Measurements from ENCODE around the gene ABCF1. TPM values are rescaled to one million over a fixed set of nuclear protein-coding genes. Genes with fewer than 3 reads are reported as not detected.

The ABCF1 gene
- total RNA-seq, 2 donors from 2014 or later, result 33.9 to 41.3 TPM

DNA sequence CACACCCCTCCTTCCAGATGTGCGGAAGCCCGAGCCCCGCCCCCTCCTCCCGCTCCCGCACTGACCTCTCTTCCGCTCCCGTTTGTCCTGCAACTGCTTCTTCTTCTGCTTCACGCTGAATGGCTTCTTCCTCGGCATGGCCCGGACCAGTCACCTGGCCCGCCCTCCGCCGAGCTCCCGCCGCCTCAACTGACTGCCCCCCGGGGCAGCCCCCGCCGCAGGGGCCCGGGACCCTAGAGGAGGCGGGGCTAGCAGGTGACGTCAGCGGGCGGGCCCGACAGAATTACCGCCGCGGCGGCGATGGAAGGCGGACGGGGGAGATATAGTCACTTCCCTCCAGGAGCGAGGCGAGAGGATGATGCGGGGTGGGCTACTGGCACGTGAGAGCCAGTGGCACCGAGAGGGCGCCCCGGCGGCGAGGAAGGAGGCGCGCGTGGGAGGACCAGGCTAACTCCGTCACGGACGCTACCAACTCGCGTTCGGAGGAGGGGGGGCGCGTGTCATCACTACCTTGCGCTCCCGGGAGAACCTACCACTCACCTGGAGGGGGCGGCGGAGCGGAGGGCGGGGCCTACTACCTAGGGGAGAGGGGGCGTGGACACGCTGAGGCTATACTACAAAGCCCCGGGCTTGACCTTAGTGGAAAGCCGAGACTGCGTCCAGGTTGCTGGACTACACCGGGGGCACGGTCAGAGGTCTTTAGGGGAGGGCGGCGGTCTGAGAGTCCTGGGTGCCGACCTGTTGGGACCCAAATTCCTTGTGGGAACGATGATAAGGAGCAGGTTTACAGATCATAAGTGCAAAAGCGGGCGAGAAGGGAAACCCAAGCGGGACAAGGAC is 15.0 kb upstream of the ABCF1 start, which contains the start of gene GNL1:
Gene GNL1, minus strand, starts transcription at position 424 of the 840 bp plus-strand sequence. Its CDS starts 286 bp downstream, at position 138.
- Histone ChIP-seq H3K9me3 (no peaks in the 10 kb centered on the region), H3K27ac (peak within 1 kb of the TSS; percentile 99), H3K27me3 (no peaks in the 10 kb centered on the region), H3K4me1 (peaks cover 0 to 22% of the 10 kb centered on the region in 2 donors), H3K36me3 (peaks cover 30% of the 10 kb centered on the region), H3K4me3 (peak within 1 kb of the TSS; percentile 75 to 88)
- peak; percentile 92 for DNase-seq (ENCODE audit: low spot score)
- TF ChIP-seq, protein P1, sequence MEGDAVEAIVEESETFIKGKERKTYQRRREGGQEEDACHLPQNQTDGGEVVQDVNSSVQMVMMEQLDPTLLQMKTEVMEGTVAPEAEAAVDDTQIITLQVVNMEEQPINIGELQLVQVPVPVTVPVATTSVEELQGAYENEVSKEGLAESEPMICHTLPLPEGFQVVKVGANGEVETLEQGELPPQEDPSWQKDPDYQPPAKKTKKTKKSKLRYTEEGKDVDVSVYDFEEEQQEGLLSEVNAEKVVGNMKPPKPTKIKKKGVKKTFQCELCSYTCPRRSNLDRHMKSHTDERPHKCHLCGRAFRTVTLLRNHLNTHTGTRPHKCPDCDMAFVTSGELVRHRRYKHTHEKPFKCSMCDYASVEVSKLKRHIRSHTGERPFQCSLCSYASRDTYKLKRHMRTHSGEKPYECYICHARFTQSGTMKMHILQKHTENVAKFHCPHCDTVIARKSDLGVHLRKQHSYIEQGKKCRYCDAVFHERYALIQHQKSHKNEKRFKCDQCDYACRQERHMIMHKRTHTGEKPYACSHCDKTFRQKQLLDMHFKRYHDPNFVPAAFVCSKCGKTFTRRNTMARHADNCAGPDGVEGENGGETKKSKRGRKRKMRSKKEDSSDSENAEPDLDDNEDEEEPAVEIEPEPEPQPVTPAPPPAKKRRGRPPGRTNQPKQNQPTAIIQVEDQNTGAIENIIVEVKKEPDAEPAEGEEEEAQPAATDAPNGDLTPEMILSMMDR (IDR thresholded peaks at IDR 0.05), result no peak

GRCh38 chr6:30556906-30557682 is 14.1 kb upstream of the ABCF1 start, which contains the start of gene PRR3:
PRR3 (plus strand) TSS chr6:30557295; CDS start chr6:30557345, 50 bp downstream.
- Histone ChIP-seq H3K36me3 (peaks cover 26% of the 10 kb centered on the region), H3K27ac (peak within 1 kb of the TSS; percentile 99), H3K9me3 (no peaks in the 10 kb centered on the region), H3K4me3 (peak within 1 kb of the TSS; percentile 75 to 88), H3K27me3 (no peaks in the 10 kb centered on the region), H3K4me1 (peaks cover 0 to 22% of the 10 kb centered on the region in 2 donors)
- TF ChIP-seq, protein P1 (IDR thresholded peaks at IDR 0.05), result no peak
- DNase-seq (ENCODE audit: low spot score), result peak; percentile 93

DNA sequence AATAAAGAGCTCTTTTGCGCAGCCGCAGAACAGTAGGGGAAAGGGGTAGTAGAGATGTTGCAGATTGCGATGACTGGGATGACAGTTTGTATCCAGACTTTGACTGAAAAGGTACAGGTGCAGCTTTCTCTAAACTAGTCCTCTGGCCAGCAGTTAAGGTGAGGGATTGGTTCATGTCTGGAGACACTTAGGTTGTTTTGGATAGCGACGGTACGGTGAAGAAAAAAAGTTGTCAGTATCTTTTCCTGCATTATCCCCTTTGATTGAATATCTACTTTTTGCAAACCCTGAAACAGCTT is 13.6 kb upstream of the ABCF1 start:
- DNase-seq (ENCODE audit: low spot score), result no peak
- TF ChIP-seq, protein P1 (IDR thresholded peaks at IDR 0.05), result no peak
- peaks cover 26% of the 10 kb centered on the region for H3K36me3 ChIP-seq
- H3K4me1 ChIP-seq, result peaks cover 0 to 22% of the 10 kb centered on the region in 2 donors
- H3K4me3 ChIP-seq, result peak overlapping the region; percentile 75 to 88
- no peaks in the 10 kb centered on the region for H3K27me3 ChIP-seq
- no peaks in the 10 kb centered on the region for H3K9me3 ChIP-seq
- H3K27ac ChIP-seq, result peak overlapping the region; percentile 99

GRCh38 chr6:30560930-30561329 is 10.3 kb upstream of the ABCF1 start:
- Histone ChIP-seq H3K4me1 (peaks cover 0 to 12% of the 10 kb centered on the region in 2 donors), H3K9me3 (no peaks in the 10 kb centered on the region), H3K27me3 (no peaks in the 10 kb centered on the region), H3K4me3 (no peak overlapping the region), H3K36me3 (peaks cover 16% of the 10 kb centered on the region), H3K27ac (no peak overlapping the region)
- DNase-seq (ENCODE audit: low spot score), result no peak
- TF ChIP-seq, protein P1 (IDR thresholded peaks at IDR 0.05), result no peak

DNA sequence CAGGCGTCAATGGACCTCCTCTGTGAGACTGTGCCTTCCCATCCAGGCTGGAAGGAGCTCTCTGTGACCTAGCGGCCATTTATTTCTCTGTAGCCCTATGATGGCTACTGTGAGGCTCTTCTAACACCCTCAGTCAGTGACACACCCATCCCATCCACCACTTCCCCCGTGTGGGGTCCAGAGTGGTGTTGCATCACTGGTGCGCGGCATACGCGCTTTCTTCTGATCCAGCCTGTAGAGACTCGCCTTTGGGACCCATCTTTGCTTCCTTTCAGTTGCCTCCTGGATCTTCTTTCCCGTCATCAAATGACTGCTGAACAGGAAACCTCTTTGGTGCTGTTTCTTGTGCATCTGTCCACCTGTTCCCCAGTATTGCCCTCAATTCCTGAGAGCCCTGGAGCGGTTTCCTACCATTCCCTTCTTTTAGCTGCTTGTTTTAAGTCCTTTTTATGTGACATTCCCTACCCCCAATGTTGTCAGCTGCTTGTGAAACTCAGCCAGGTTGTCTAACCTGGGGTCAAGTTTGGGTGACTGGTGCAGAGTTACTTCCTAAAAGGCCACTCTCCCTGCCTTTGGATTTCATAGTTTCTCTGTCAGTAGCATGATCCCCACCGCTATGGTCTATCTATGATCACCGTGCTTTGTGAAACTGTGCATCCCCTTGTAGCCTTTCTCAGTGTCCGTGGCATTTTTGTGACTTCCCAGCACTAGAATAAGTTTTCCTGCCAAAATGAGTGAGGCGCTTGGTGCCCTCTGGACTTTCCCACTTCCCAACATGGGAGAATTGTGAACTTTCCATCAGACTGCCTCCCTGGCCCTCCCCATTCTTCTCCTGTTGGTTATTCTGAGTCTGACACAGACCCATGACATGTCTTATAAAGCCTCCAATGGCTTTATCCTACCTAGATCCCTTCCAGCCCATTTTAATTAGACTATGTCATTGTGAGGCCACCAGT is 8.5 kb upstream of the ABCF1 start:
- peaks cover 0 to 8% of the 10 kb centered on the region in 2 donors for H3K4me1 ChIP-seq
- TF ChIP-seq, protein P1 (IDR thresholded peaks at IDR 0.05), result no peak
- no peaks in the 10 kb centered on the region for H3K27me3 ChIP-seq
- no peak overlapping the region for H3K4me3 ChIP-seq
- no peaks in the 10 kb centered on the region for H3K9me3 ChIP-seq
- H3K36me3 ChIP-seq, result peaks cover 16% of the 10 kb centered on the region
- DNase-seq (ENCODE audit: low spot score), result no peak
- H3K27ac ChIP-seq, result no peak overlapping the region
